Lung (tissue), 12 donors: ENCODE results near the gene ZNF654. TPM values are rescaled to one million over a fixed set of nuclear protein-coding genes. Genes with fewer than 3 reads are reported as not detected.

Experiments
- ATAC-seq: fragments of 200-7000 bp; cut with Tn5 transposase; one replicate; pipeline ENCODE4 v1.9.1; 2020; ENCODE audit warnings: moderate number of reproducible peaks; ENCODE audit not compliant: insufficient read depth, low FRiP score
- DNase-seq, 3 donors: peaks; one replicate each; pipeline ENCODE4 v3.0.0-alpha.2; 2013 to 2017
- H3K27ac ChIP-seq, 2 donors: one replicate each; pipeline ENCODE4 v1.5.1; 2013; ENCODE audit warnings: mild to moderate bottlenecking in 2 of 2, moderate library complexity in 2 of 2, control low read depth in 1 of 2, inconsistent platforms in 1 of 2, low read depth in 1 of 2, low read length in 1 of 2
- H3K27me3 ChIP-seq, 3 donors: one replicate each; pipeline ENCODE4 v1.5.1; 2013; ENCODE audit warnings: low read length in 2 of 3; ENCODE audit not compliant: control insufficient read depth in 3 of 3, insufficient read depth in 3 of 3
- H3K36me3 ChIP-seq, 4 donors: one replicate each; pipeline ENCODE4 v1.5.1; 2013; ENCODE audit warnings: low read length in 4 of 4, mild to moderate bottlenecking in 1 of 4, moderate library complexity in 1 of 4; ENCODE audit not compliant: control insufficient read depth in 4 of 4, insufficient read depth in 4 of 4
- H3K4me1 ChIP-seq, 5 donors: one replicate each; pipeline ENCODE4 v1.5.1; 2013; ENCODE audit warnings: low read length in 5 of 5, mild to moderate bottlenecking in 2 of 5, moderate library complexity in 1 of 5; ENCODE audit not compliant: control insufficient read depth in 5 of 5, insufficient read depth in 5 of 5
- H3K4me3 ChIP-seq: one replicate; pipeline ENCODE4 v1.5.1; 2013; ENCODE audit warnings: mild to moderate bottlenecking, control low read depth, moderate library complexity
- H3K9ac ChIP-seq, 2 donors: one replicate each; pipeline ENCODE4 v1.5.1; 2013; ENCODE audit warnings: low read length in 2 of 2, control low read depth in 1 of 2; ENCODE audit not compliant: insufficient read depth in 1 of 2
- H3K9me3 ChIP-seq, 4 donors: one replicate each; pipeline ENCODE4 v1.5.1; 2013; ENCODE audit warnings: low read length in 3 of 4, mild to moderate bottlenecking in 1 of 4, moderate library complexity in 1 of 4; ENCODE audit not compliant: control insufficient read depth in 4 of 4, insufficient read depth in 3 of 4
- WGBS, 2 donors: extraction: QIAGEN DNeasy Blood & Tissue Kit; methylation state at CpG; one replicate each; pipeline ENCODE4 v1.1.7; 2013; 5-methylcytosine and 5-hydroxymethylcytosine counted together
- polyA plus RNA-seq, 2 donors: library from polyadenylated mRNA; stranded (reverse); fragments of 200-250 nt; gene quantifications; one replicate each; pipeline ENCODE4 v1.2.1, GENCODE V29; 2013
- total RNA-seq, 2 donors: library from RNA; depleted of rRNA in 1 of 2; stranded (reverse); fragments of >200 nt in 1 of 2; gene quantifications; one replicate each; pipeline ENCODE4 v1.2.1, GENCODE V29; 2014 to 2021
- TF ChIP-seq, protein P1 (sequence below): IDR thresholded peaks from 2 replicates; pipeline ENCODE4 v1.5.1; 2012; ENCODE audit warnings: mild to moderate bottlenecking; ENCODE audit errors: control extremely low read depth, extremely low read depth
- donor health status: control.
- donor health status: control.
- donor health status: Bipolar disorder and iron deficiency.
- donor health status: healthy.
- donor health status: DM: yes; HTN: yes; CAD: no.

The ZNF654 gene
- total and polyA plus RNA-seq, 4 donors, result 3.1 to 35.4 (median 7.4) TPM

DNA sequence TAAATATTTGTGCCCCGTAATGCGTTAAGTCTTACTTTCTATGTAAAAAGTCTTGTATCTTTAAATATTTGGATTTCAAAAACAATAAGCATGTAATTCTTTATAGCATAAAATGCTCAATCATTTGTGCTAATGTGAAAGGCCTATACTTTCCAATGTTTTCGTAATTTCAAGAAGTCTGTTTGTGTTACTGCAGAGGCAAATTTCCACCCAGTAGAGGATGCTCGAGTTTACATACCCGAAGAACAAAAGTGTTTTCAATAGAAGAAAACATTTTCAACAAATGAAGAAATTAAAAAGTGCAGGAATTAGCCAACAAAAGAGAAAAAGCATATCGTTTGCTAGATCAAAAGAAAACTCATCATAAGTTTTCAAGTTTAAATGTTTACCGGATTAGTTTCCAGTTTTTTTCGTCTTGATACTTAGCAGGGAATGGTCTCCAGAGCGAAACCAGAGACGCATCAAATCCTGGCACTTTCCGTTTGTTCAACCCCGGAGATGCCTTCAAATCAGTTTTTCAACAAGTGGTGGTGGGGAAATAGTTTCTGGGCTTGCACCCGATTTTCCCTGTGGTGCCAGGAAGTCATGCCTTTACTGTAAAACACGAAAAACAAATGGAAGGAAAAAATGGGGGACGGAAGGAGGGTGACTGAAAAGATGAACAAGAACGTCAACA is 1.3 kb upstream of the ZNF654 start:
- TF ChIP-seq, protein P1, sequence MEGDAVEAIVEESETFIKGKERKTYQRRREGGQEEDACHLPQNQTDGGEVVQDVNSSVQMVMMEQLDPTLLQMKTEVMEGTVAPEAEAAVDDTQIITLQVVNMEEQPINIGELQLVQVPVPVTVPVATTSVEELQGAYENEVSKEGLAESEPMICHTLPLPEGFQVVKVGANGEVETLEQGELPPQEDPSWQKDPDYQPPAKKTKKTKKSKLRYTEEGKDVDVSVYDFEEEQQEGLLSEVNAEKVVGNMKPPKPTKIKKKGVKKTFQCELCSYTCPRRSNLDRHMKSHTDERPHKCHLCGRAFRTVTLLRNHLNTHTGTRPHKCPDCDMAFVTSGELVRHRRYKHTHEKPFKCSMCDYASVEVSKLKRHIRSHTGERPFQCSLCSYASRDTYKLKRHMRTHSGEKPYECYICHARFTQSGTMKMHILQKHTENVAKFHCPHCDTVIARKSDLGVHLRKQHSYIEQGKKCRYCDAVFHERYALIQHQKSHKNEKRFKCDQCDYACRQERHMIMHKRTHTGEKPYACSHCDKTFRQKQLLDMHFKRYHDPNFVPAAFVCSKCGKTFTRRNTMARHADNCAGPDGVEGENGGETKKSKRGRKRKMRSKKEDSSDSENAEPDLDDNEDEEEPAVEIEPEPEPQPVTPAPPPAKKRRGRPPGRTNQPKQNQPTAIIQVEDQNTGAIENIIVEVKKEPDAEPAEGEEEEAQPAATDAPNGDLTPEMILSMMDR, result no peak
- H3K9ac ChIP-seq, result peak overlapping the region; percentile 65 to 84
- DNase-seq, result peak in 2 of 3 donors; percentile 63 to 70
- no peak for ATAC-seq
- H3K9me3 ChIP-seq, result no peaks in the 10 kb centered on the region
- peak overlapping the region; percentile 100 for H3K27ac ChIP-seq
- peaks cover 5 to 24% (median 8%) of the 10 kb centered on the region in 4 donors for H3K36me3 ChIP-seq
- no peaks in the 10 kb centered on the region for H3K27me3 ChIP-seq
- H3K4me3 ChIP-seq, result peak overlapping the region; percentile 92
- 10 to 11% methylated on average over 16 of the region's 16 CpGs for WGBS, 2 donors
- H3K4me1 ChIP-seq, result peaks cover 0 to 26% (median 5%) of the 10 kb centered on the region in 5 donors

DNA sequence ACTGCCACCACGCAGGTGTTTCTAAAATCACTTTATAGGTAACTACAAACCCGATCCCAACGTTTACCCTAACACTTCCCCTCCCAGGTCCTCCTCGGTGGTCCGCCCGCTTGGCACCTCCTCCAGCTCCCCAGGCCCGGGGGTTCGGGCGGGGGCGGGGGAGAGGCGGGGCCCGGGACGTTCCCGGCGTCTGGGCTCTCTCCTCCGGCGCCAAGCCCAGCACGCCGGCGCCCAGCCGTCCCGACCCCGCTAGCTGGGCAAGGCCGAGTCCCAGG is 812 bp upstream of the ZNF654 start:
- ATAC-seq, result no peak
- Histone ChIP-seq H3K4me3 (peak overlapping the region; percentile 92), H3K9me3 (no peaks in the 10 kb centered on the region), H3K9ac (peak overlapping the region; percentile 65 to 84), H3K27ac (peak overlapping the region; percentile 100), H3K4me1 (peaks cover 0 to 26% (median 5%) of the 10 kb centered on the region in 5 donors), H3K27me3 (no peaks in the 10 kb centered on the region), H3K36me3 (peaks cover 5 to 24% (median 8%) of the 10 kb centered on the region in 4 donors)
- 0 to 1% methylated on average over 9 to 24 of the region's 24 CpGs for WGBS, 2 donors
- TF ChIP-seq, protein P1, result no peak
- no peak for DNase-seq

DNA sequence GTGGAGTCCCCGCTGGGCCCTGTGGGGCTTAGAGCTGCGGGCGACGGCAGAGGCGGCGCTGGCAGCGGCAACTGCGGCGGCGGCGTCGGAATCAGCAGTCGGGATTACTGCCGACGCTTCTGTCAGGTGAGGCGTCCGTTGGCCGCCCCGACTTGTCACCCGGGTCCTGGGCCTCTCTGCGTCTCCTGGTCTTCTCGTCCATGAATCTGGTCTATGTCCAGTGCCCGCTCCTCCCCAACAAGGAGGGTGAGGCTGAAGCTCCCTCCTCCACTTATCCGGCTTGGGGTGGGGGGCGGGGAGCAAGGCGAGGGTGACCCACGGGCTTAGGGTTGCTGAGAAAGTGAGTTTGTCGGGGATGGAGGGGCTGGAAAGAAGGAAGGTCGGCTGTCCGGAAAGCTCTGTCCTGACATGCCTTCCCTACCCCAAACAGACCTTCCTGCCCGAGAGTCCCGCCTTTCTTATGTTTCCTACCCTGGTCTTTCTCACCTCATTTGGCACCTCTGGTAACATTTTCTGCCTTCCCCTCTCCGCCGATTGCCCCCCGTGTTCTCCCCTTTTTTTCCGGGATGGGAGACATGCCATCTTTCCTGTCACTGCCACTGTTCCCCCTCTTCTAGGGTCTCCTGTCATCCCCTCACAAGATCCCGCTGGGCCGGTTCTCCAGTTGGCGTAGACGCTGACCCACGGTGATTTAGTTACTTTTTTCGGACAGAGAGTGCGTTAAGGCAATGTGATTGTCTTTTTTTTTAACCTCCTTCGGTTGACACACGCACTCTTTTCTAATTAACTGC is 520 bp downstream of the ZNF654 start:
- peak in 2 of 3 donors; percentile 16 to 43 for DNase-seq
- peaks cover 0 to 26% (median 11%) of the 10 kb centered on the region in 5 donors for H3K4me1 ChIP-seq
- peak overlapping the region; percentile 78 for H3K4me3 ChIP-seq
- no peaks in the 10 kb centered on the region for H3K9me3 ChIP-seq
- peak; percentile 0 for ATAC-seq
- H3K36me3 ChIP-seq, result peaks cover 5 to 24% (median 8%) of the 10 kb centered on the region in 4 donors
- H3K27ac ChIP-seq, result peak overlapping the region; percentile 95 to 97
- peak overlapping the region; percentile 86 to 89 for H3K9ac ChIP-seq
- WGBS, 2 donors, result 0% methylated on average over 42 to 45 of the region's 45 CpGs
- TF ChIP-seq, protein P1, result no peak
- H3K27me3 ChIP-seq, result no peaks in the 10 kb centered on the region
